HG03354 (cell line): ENCODE data around the gene PPFIBP1.

ENCODE experiments used
- ATAC-seq: cut with Tn5 transposase; IDR thresholded peaks from one replicate; pipeline ENCODE4 v1.9.1; 2021; ENCODE audit warnings: mild to moderate bottlenecking; ENCODE audit not compliant: unreplicated experiment, poor library complexity, severe bottlenecking

Gene PPFIBP1

GRCh38 chr12:27523642-27524493, at the start of gene PPFIBP1:
Gene PPFIBP1 (plus strand): TSS chr12:27524206. CDS start chr12:27633397, 109,191 bp downstream.
- ATAC-seq, result peak; percentile 95

- no peak for ATAC-seq
These were observed 49.7 kb upstream of the PPFIBP1 start for GRCh38 chr12:27474344-27474743.

GRCh38 chr12:27477049-27477448, 47.0 kb upstream of the PPFIBP1 start:
- no peak for ATAC-seq

- ATAC-seq, result no peak
These were observed 45.1 kb upstream of the PPFIBP1 start for GRCh38 chr12:27478949-27479348.

- no peak for ATAC-seq
These were observed 44.0 kb upstream of the PPFIBP1 start for GRCh38 chr12:27480016-27480415.

GRCh38 chr12:27486961-27487360, 37.0 kb upstream of the PPFIBP1 start:
- no peak for ATAC-seq

- no peak for ATAC-seq
These were observed 35.5 kb upstream of the PPFIBP1 start for GRCh38 chr12:27488479-27488878.

- no peak for ATAC-seq
These were observed 32.8 kb upstream of the PPFIBP1 start for GRCh38 chr12:27491226-27491625.

GRCh38 chr12:27493260-27493940, 30.6 kb upstream of the PPFIBP1 start:
- ATAC-seq, result no peak

GRCh38 chr12:27497446-27497845, 26.6 kb upstream of the PPFIBP1 start:
- no peak for ATAC-seq

- no peak for ATAC-seq
These were observed 25.9 kb upstream of the PPFIBP1 start for GRCh38 chr12:27498149-27498548.

GRCh38 chr12:27498761-27499160, 25.2 kb upstream of the PPFIBP1 start:
- no peak for ATAC-seq

GRCh38 chr12:27499377-27499776, 24.6 kb upstream of the PPFIBP1 start:
- ATAC-seq, result no peak

- ATAC-seq, result no peak
These were observed 23.5 kb upstream of the PPFIBP1 start for GRCh38 chr12:27500546-27500945.

GRCh38 chr12:27502021-27502435, 22.0 kb upstream of the PPFIBP1 start:
- ATAC-seq, result no peak

GRCh38 chr12:27504507-27504906, 19.5 kb upstream of the PPFIBP1 start:
- ATAC-seq, result no peak

- ATAC-seq, result no peak
These were observed 18.9 kb upstream of the PPFIBP1 start for GRCh38 chr12:27505109-27505508.

- no peak for ATAC-seq
These were observed 18.2 kb upstream of the PPFIBP1 start for GRCh38 chr12:27505761-27506160.

- ATAC-seq, result no peak
These were observed 17.3 kb upstream of the PPFIBP1 start for GRCh38 chr12:27506645-27507189.

- no peak for ATAC-seq
These were observed 15.1 kb upstream of the PPFIBP1 start for GRCh38 chr12:27508736-27509431.
